Activated T-cell treated with anti-CD3 and anti-CD28 coated beads, Interleukin-2, amount 50 U/mL, for 24 hours (primary cell): Measurements from ENCODE around the gene WNK3.

Experiments used
- DNase-seq: peaks from one replicate; pipeline ENCODE4 v3.0.0-alpha.2; 2020
- H3K27ac Mint-ChIP-seq: 2 replicates; pipeline ENCODE4 v1.8.0; 2020; ENCODE audit warnings: mild to moderate bottlenecking, mixed read lengths
- H3K27me3 Mint-ChIP-seq: 2 replicates; pipeline ENCODE4 v1.8.0; 2020; ENCODE audit warnings: mixed read lengths
- H3K36me3 Mint-ChIP-seq: 2 replicates; pipeline ENCODE4 v1.8.0; 2020; ENCODE audit warnings: low read depth, mixed read lengths
- H3K4me1 Mint-ChIP-seq: 2 replicates; pipeline ENCODE4 v1.8.0; 2020; ENCODE audit warnings: low read depth, mixed read lengths
- H3K4me3 Mint-ChIP-seq: 2 replicates; pipeline ENCODE4 v1.8.0; 2020; ENCODE audit warnings: mild to moderate bottlenecking, moderate library complexity, mixed read lengths
- H3K9me3 Mint-ChIP-seq: 2 replicates; pipeline ENCODE4 v1.8.0; 2020; ENCODE audit warnings: mixed read lengths

WNK3 gene

GRCh38 chrX:54194982-54195588 lies 162.8 kb downstream of the WNK3 start:
- Mint-ChIP-seq H3K4me3 (no peak overlapping the region), H3K9me3 (no peaks in the 10 kb centered on the region), H3K36me3 (no peaks in the 10 kb centered on the region), H3K4me1 (no peaks in the 10 kb centered on the region), H3K27me3 (peaks cover 21% of the 10 kb centered on the region), H3K27ac (no peak overlapping the region)
- no peak for DNase-seq

GRCh38 chrX:54193085-54193821 lies 164.6 kb downstream of the WNK3 start:
- Mint-ChIP-seq H3K4me3 (no peak overlapping the region), H3K27ac (no peak overlapping the region)

GRCh38 chrX:54184474-54184873 lies 173.4 kb downstream of the WNK3 start:
- no peaks in the 10 kb centered on the region for H3K9me3 Mint-ChIP-seq
- no peak overlapping the region for H3K27ac Mint-ChIP-seq
- H3K4me3 Mint-ChIP-seq, result no peak overlapping the region
- H3K36me3 Mint-ChIP-seq, result peaks cover 30% of the 10 kb centered on the region
- H3K4me1 Mint-ChIP-seq, result peaks cover 25% of the 10 kb centered on the region
- H3K27me3 Mint-ChIP-seq, result peaks cover 24% of the 10 kb centered on the region
- no peak for DNase-seq

More at GRCh38 chrX:54193085-54193821, 164.6 kb downstream of the WNK3 start:
- H3K36me3 Mint-ChIP-seq, result no peaks in the 10 kb centered on the region
- H3K9me3 Mint-ChIP-seq, result no peaks in the 10 kb centered on the region
- no peak for DNase-seq
- H3K27me3 Mint-ChIP-seq, result peaks cover 14% of the 10 kb centered on the region
- H3K4me1 Mint-ChIP-seq, result no peaks in the 10 kb centered on the region

- Mint-ChIP-seq H3K27ac (peak within 1 kb of the TSS; percentile 90), H3K36me3 (peaks cover 38% of the 10 kb centered on the region), H3K4me1 (peaks cover 36% of the 10 kb centered on the region), H3K9me3 (no peaks in the 10 kb centered on the region), H3K4me3 (peak within 1 kb of the TSS; percentile 71), H3K27me3 (peaks cover 21% of the 10 kb centered on the region)
- peak; percentile 81 for DNase-seq
Observed at GRCh38 chrX:54182864-54183613, 174.8 kb downstream of the WNK3 start, which contains the start of gene FAM120C. Gene FAM120C (minus strand): TSS chrX:54183254. CDS start chrX:54183198, 56 bp downstream.

- Mint-ChIP-seq H3K4me3 (peak overlapping the region; percentile 71), H3K36me3 (peaks cover 43% of the 10 kb centered on the region), H3K27me3 (peaks cover 21% of the 10 kb centered on the region), H3K4me1 (peaks cover 42% of the 10 kb centered on the region), H3K27ac (peak overlapping the region; percentile 88), H3K9me3 (no peaks in the 10 kb centered on the region)
- peak; percentile 78 for DNase-seq
Observed at GRCh38 chrX:54182194-54182863, 175.5 kb downstream of the WNK3 start.

- peaks cover 53% of the 10 kb centered on the region for H3K36me3 Mint-ChIP-seq
- DNase-seq, result no peak
- no peaks in the 10 kb centered on the region for H3K9me3 Mint-ChIP-seq
- peaks cover 49% of the 10 kb centered on the region for H3K4me1 Mint-ChIP-seq
- peak overlapping the region; percentile 71 for H3K4me3 Mint-ChIP-seq
- peaks cover 28% of the 10 kb centered on the region for H3K27me3 Mint-ChIP-seq
- peak overlapping the region; percentile 88 for H3K27ac Mint-ChIP-seq
Observed at GRCh38 chrX:54181202-54181953, 176.5 kb downstream of the WNK3 start.

GRCh38 chrX:54180403-54180802 lies 177.4 kb downstream of the WNK3 start:
- peak overlapping the region; percentile 71 for H3K4me3 Mint-ChIP-seq
- peaks cover 49% of the 10 kb centered on the region for H3K4me1 Mint-ChIP-seq
- no peak for DNase-seq
- peaks cover 57% of the 10 kb centered on the region for H3K36me3 Mint-ChIP-seq
- H3K27ac Mint-ChIP-seq, result peak overlapping the region; percentile 1
- peaks cover 28% of the 10 kb centered on the region for H3K27me3 Mint-ChIP-seq
- H3K9me3 Mint-ChIP-seq, result no peaks in the 10 kb centered on the region

GRCh38 chrX:54178100-54178940 lies 179.5 kb downstream of the WNK3 start:
- H3K27me3 Mint-ChIP-seq, result peaks cover 26% of the 10 kb centered on the region
- no peak for DNase-seq
- peak overlapping the region; percentile 19 for H3K27ac Mint-ChIP-seq
- H3K9me3 Mint-ChIP-seq, result no peaks in the 10 kb centered on the region
- no peak overlapping the region for H3K4me3 Mint-ChIP-seq
- peaks cover 48% of the 10 kb centered on the region for H3K4me1 Mint-ChIP-seq
- H3K36me3 Mint-ChIP-seq, result peaks cover 75% of the 10 kb centered on the region

GRCh38 chrX:54177306-54177705 lies 180.5 kb downstream of the WNK3 start:
- DNase-seq, result no peak
- Mint-ChIP-seq H3K27me3 (peaks cover 26% of the 10 kb centered on the region), H3K9me3 (no peaks in the 10 kb centered on the region), H3K4me3 (no peak overlapping the region), H3K4me1 (peaks cover 49% of the 10 kb centered on the region), H3K27ac (peak overlapping the region; percentile 19), H3K36me3 (peaks cover 76% of the 10 kb centered on the region)

GRCh38 chrX:54173791-54174190 lies 184.1 kb downstream of the WNK3 start:
- peak overlapping the region; percentile 15 for H3K27ac Mint-ChIP-seq
- H3K9me3 Mint-ChIP-seq, result no peaks in the 10 kb centered on the region
- H3K27me3 Mint-ChIP-seq, result peaks cover 25% of the 10 kb centered on the region
- H3K36me3 Mint-ChIP-seq, result peaks cover 44% of the 10 kb centered on the region
- DNase-seq, result no peak
- peaks cover 27% of the 10 kb centered on the region for H3K4me1 Mint-ChIP-seq
- H3K4me3 Mint-ChIP-seq, result no peak overlapping the region

- Mint-ChIP-seq H3K27ac (no peak overlapping the region), H3K4me1 (peaks cover 17% of the 10 kb centered on the region), H3K4me3 (no peak overlapping the region), H3K27me3 (peaks cover 26% of the 10 kb centered on the region), H3K9me3 (no peaks in the 10 kb centered on the region), H3K36me3 (peaks cover 39% of the 10 kb centered on the region)
- no peak for DNase-seq
Observed at GRCh38 chrX:54172455-54172854, 185.4 kb downstream of the WNK3 start.

GRCh38 chrX:54171527-54172250 lies 186.2 kb downstream of the WNK3 start:
- peaks cover 9% of the 10 kb centered on the region for H3K4me1 Mint-ChIP-seq
- no peak overlapping the region for H3K4me3 Mint-ChIP-seq

More at GRCh38 chrX:54171527-54172250, 186.2 kb downstream of the WNK3 start:
- Mint-ChIP-seq H3K36me3 (peaks cover 31% of the 10 kb centered on the region), H3K27me3 (peaks cover 20% of the 10 kb centered on the region), H3K27ac (peak overlapping the region; percentile 14), H3K9me3 (no peaks in the 10 kb centered on the region)
- DNase-seq, result no peak
